Esophagus squamous epithelium (tissue), 5 donors: ENCODE measurements around the gene PRRC2B. TPM values are rescaled to one million over a fixed set of nuclear protein-coding genes. Genes with fewer than 3 reads are reported as not detected.

Source experiments
- DNase-seq: peaks from one replicate; lab custom pipeline; 2025; lab: John Stamatoyannopoulos, UW
- H3K27ac ChIP-seq, 4 donors: fragments of 200-600 bp; sonication (generic); one replicate each; pipeline ENCODE4 v1.5.1; 2016 to 2019; ENCODE audit warnings: mild to moderate bottlenecking in 1 of 4
- H3K27me3 ChIP-seq, 4 donors: fragments of 200-600 bp; sonication (generic); 1 replicate in 3 of 4; 2 replicates in 1 of 4; pipeline versions ENCODE4 v1.5.1 to v1.6.0; 2017 to 2021; ENCODE audit warnings: antibody characterized with exemption in 1 of 4
- H3K36me3 ChIP-seq, 3 donors: fragments of 200-600 bp; sonication (generic); one replicate each; pipeline ENCODE4 v1.5.1; 2016 to 2019
- H3K4me1 ChIP-seq, 3 donors: fragments of 200-600 bp; sonication (generic); one replicate each; pipeline ENCODE4 v1.5.1; 2017 to 2019
- H3K4me3 ChIP-seq, 4 donors: fragments of 200-600 bp; sonication (generic); 1 replicate in 3 of 4; 2 replicates in 1 of 4; pipeline ENCODE4 v1.5.1; 2016 to 2019; ENCODE audit warnings: mild to moderate bottlenecking in 2 of 4, moderate library complexity in 1 of 4
- H3K9me3 ChIP-seq, 3 donors: fragments of 200-600 bp; sonication (generic); one replicate each; pipeline ENCODE4 v1.5.1; 2016 to 2019
- POLR2A ChIP-seq, 4 donors: fragments of 450-650 bp; IDR thresholded peaks; one replicate each; pipeline ENCODE4 v1.6.1; 2017; ENCODE audit warnings: antibody characterized with exemption in 4 of 4, mild to moderate bottlenecking in 4 of 4, moderate library complexity in 3 of 4
- WGBS, 2 donors: methylation state at CpG; one replicate each; pipeline ENCODE4 v1.1.5; 2018; 5-methylcytosine and 5-hydroxymethylcytosine counted together
- intact Hi-C: fragments of 100-400 bp; cut with DNase I; formaldehyde crosslinking; loops from one replicate; pipeline ENCODE4 v1.15.0; 2022
- total RNA-seq, 4 donors: library from RNA; depleted of rRNA; stranded (reverse); fragments of >200 nt; gene quantifications; one replicate each; pipeline ENCODE4 v1.1.0, GENCODE V29; 2016
- TF ChIP-seq, protein P1 (sequence below), 6 experiments: fragments of 450-650 bp in 4 of 6; fragments of 200-600 bp in 2 of 6; sonication (generic) in 2 of 6; IDR thresholded peaks; one replicate each; pipeline ENCODE4 v1.5.1; 2016 to 2019; ENCODE audit warnings: antibody characterized with exemption in 6 of 6, mild to moderate bottlenecking in 4 of 6, moderate library complexity in 4 of 6
- donor health status: DM: yes; HTN: yes; CAD: no.

The PRRC2B gene
- total RNA-seq, 4 donors from 2014 or later = 46.6 to 73.8 (median 62.9) TPM

DNA sequence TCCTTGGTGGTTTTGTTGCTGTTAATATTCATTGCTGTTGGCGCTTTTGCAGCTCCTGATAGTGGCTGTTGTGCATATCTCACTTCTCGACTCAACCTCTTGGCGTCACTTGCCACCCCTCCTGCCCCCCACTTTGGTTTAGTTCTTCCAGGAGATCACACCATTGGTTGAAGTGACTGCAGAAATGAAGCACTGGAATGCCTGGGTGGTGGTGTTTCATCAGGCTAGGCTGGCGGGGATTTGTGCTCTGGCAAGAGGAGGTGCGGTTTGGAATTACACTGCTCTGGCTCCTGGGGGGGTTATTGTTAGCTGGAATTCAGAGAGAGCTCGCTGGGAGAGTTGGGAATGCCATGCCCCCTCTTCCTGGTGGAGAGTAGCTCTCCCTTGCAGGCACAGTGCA, 11.5 kb downstream of the PRRC2B start:
- no peak for TF ChIP-seq POLR2A (IDR thresholded peaks at IDR 0.05)
- TF ChIP-seq, protein P1, sequence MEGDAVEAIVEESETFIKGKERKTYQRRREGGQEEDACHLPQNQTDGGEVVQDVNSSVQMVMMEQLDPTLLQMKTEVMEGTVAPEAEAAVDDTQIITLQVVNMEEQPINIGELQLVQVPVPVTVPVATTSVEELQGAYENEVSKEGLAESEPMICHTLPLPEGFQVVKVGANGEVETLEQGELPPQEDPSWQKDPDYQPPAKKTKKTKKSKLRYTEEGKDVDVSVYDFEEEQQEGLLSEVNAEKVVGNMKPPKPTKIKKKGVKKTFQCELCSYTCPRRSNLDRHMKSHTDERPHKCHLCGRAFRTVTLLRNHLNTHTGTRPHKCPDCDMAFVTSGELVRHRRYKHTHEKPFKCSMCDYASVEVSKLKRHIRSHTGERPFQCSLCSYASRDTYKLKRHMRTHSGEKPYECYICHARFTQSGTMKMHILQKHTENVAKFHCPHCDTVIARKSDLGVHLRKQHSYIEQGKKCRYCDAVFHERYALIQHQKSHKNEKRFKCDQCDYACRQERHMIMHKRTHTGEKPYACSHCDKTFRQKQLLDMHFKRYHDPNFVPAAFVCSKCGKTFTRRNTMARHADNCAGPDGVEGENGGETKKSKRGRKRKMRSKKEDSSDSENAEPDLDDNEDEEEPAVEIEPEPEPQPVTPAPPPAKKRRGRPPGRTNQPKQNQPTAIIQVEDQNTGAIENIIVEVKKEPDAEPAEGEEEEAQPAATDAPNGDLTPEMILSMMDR (IDR thresholded peaks at IDR 0.05) = no peak
- peaks cover 86 to 100% (median 96%) of the 10 kb centered on the region in 3 donors for H3K4me1 ChIP-seq
- H3K27ac ChIP-seq = peak overlapping the region; percentile 50 to 81 (median 76)
- H3K9me3 ChIP-seq = no peaks in the 10 kb centered on the region
- peaks cover 0 to 3% (median 0%) of the 10 kb centered on the region in 3 donors for H3K36me3 ChIP-seq
- WGBS, 2 donors = 18% methylated on average over 6 of the region's 6 CpGs; no CpG with 5 or more reads in 1 of the 2 donors
- H3K27me3 ChIP-seq = no peaks in the 10 kb centered on the region
- DNase-seq = no peak
- no peak overlapping the region for H3K4me3 ChIP-seq
- intact Hi-C loops = no loop called here

DNA sequence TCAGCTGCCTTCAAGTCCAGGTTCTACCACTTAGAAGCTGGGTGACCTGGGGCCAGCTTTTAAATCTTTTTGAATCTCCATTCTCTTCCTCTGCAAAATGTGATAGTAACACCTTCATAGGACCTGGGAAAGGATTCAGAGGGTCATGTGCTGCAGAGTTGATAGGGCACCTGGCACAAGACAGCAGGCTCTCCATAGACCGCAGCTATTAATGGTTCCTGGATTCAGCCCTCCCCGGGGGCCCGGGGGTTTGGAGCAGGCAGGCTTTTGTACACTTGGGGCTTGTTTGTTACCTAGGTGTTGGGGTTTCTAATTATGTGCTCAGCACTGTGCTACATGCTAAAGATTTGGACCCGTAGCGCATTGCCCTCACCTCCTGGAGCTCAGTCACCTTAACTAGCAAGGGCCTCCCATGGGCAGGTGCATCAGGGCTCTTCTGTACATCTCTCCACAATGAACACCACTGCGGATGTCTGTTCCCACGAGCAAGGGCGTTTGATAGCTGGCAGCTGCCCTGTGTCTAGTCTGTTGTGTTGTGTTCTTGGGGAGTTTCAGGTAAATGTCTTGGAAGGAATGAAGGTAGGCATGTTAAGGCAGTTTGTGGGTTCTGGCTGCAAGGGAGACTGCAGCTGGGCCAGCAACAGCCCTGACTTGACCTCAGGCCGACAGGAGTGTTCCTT, 12.1 kb downstream of the PRRC2B start:
- Histone ChIP-seq H3K4me1 (peaks cover 85 to 100% (median 98%) of the 10 kb centered on the region in 3 donors), H3K27me3 (no peaks in the 10 kb centered on the region), H3K4me3 (peak overlapping the region in 2 of 4 donors; percentile 19 to 51), H3K9me3 (no peaks in the 10 kb centered on the region), H3K36me3 (peaks cover 0 to 3% (median 0%) of the 10 kb centered on the region in 3 donors), H3K27ac (peak overlapping the region; percentile 50 to 81 (median 76))
- TF ChIP-seq, protein P1 (IDR thresholded peaks at IDR 0.05) = no peak
- no peak for TF ChIP-seq POLR2A (IDR thresholded peaks at IDR 0.05)
- no peak for DNase-seq
- 19 to 43% methylated on average over 2 to 9 of the region's 9 CpGs for WGBS, 2 donors
- intact Hi-C loops = no loop called here

DNA sequence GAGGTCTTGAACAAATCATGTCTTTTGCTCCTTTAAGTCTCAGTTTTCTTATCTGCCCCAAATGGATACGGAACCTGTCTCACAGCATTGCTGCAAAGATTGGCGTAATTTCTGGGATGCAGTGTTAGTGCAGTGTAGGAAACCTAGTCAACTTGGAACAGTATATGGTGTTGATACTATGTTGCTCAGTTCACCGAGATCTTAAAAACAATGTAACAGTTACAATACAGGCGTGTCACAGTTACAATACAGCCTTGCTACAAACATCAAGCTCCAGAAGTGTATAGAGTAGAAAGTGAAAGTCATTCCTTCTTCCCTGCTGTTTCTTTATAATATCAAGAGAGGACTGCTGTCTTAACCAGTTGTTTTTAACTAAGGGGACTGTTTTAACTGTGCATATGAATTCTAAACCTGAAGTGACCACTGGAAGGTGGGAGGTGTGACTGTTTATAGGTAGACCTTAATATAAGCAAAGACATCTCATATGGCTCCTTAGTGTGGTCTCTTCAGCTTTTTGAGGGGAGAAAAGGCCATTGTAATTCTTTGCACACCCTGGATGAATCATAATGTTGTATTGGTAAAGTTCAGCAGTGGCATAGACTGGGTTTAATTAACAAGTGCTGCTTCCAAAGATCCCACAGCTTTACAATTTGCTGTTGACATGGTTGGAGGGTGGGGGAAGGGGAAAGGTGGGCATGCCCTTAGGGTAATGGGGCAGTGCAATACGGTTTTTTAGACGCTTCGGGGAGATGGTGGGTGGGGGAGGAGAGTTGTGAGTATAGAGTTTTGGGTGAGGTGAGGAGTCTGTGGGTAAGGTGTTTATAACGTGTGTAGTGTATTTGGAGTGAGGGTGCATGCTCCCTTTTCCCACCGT, 12.9 kb downstream of the PRRC2B start:
- WGBS, 2 donors = 10 to 25% methylated on average over 9 of the region's 9 CpGs

DNA sequence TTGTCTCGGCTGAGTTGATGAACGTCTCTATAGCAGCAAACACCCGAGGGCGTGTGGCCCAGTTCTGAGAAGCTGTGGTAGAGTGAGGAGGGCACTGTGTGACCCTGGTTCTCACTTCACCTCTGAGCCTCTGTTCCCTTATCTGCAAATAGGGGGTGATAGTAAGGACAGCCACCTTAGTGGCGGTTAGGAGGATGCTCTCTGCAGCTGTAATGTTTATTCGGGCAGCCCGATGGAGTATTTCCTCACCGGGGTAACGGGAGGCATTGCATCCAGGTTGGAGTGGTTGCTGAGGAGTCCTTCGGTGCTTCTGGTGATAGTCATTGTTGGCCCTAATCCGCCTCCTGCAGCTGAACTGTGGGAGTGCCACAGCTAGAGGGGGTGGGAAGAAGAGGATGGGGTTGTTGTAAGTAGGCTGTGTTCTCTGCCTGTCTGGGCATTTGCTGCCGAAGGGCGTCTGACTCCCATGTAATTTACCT, 13.9 kb downstream of the PRRC2B start:
- WGBS, 2 donors = 12 to 26% methylated on average over 10 to 13 of the region's 13 CpGs
- DNase-seq = no peak
- peak overlapping the region in 3 of 4 donors; percentile 11 to 51 (median 19) for H3K4me3 ChIP-seq
- peaks cover 78 to 100% (median 95%) of the 10 kb centered on the region in 3 donors for H3K4me1 ChIP-seq
- TF ChIP-seq, protein P1 (IDR thresholded peaks at IDR 0.05) = peak in 4 of 6 experiments; percentile 35 to 67 (median 41)
- TF ChIP-seq POLR2A (IDR thresholded peaks at IDR 0.05) = no peak
- H3K27ac ChIP-seq = peak overlapping the region; percentile 50 to 81 (median 76)
- H3K36me3 ChIP-seq = peaks cover 0 to 3% (median 0%) of the 10 kb centered on the region in 3 donors
- no peaks in the 10 kb centered on the region for H3K9me3 ChIP-seq
- no peaks in the 10 kb centered on the region for H3K27me3 ChIP-seq
- intact Hi-C loops = no loop called here

More for the DNA sequence above, 12.9 kb downstream of the PRRC2B start:
- intact Hi-C loops = no loop called here
- Histone ChIP-seq H3K9me3 (no peaks in the 10 kb centered on the region), H3K27me3 (no peaks in the 10 kb centered on the region), H3K4me1 (peaks cover 81 to 100% (median 95%) of the 10 kb centered on the region in 3 donors), H3K4me3 (peak overlapping the region in 3 of 4 donors; percentile 11 to 51 (median 19)), H3K36me3 (peaks cover 0 to 3% (median 0%) of the 10 kb centered on the region in 3 donors), H3K27ac (peak overlapping the region; percentile 50 to 81 (median 76))
- DNase-seq = no peak
- TF ChIP-seq POLR2A (IDR thresholded peaks at IDR 0.05) = no peak
- TF ChIP-seq, protein P1 (IDR thresholded peaks at IDR 0.05) = no peak
